GM19043 (cell line): ENCODE measurements around the gene MPND.
"Not testable (repeated sequence)": the region's sequence is repeated elsewhere in the genome, so short reads cannot be mapped to it uniquely, and the experiment has no call there.

ENCODE experiments used
- ATAC-seq: cut with Tn5 transposase; IDR thresholded peaks from one replicate; pipeline ENCODE4 v1.9.1; 2021; ENCODE audit warnings: low read depth; ENCODE audit not compliant: unreplicated experiment

Gene MPND

GRCh38 chr19:4345342-4346019 is 2.1 kb downstream of the MPND start:
- ATAC-seq, result no peak

- ATAC-seq, result no peak
Measured at GRCh38 chr19:4346020-4346383, 2.6 kb downstream of the MPND start.

GRCh38 chr19:4347521-4347920 is 4.2 kb downstream of the MPND start:
- ATAC-seq, result no peak

GRCh38 chr19:4349225-4349624 is 5.9 kb downstream of the MPND start:
- not testable (repeated sequence) for ATAC-seq

DNA sequence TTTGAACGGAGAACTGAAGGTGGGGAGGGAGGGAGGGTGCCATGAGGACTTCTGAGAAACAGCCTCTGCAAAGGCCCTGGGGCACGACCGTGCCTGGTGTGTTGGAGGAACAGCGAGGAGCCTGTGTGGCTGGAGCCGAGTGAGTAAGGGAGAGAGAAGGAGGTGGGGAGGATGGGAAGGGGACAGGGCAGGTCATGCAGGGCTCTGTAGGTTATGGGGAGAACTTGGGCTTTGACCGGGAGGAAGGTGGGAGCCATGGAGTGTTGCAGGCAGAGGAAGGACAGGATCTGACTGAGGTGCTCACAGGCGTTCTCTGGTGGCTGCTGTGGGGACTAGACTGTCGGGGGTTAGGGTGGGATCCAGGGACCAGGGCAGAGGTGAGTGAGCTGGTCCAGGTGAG is 6.7 kb downstream of the MPND start:
- ATAC-seq, result no peak

- no peak for ATAC-seq
Measured at GRCh38 chr19:4350726-4351125, 7.4 kb downstream of the MPND start.

GRCh38 chr19:4352701-4353121 is 9.3 kb downstream of the MPND start:
- no peak for ATAC-seq

- ATAC-seq, result no peak
Measured at GRCh38 chr19:4354282-4354681, 10.9 kb downstream of the MPND start.

DNA sequence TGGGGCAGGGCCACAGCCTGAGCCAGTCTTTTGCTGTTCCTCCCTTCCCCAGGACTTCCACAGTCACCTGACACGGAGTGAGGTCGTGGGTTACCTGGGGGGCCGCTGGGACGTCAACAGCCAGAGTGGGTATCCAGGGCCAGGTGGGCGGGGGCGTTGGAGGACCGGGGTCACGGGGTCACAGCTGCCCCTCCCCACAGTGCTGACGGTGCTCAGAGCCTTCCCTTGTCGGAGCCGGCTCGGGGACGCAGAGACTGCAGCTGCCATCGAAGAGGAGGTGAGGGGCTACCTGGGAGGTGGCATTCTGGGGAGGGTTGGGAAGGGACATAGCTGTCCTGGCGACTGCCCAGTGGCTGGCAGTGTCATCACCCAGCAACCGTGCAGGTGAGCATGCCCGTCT is 11.5 kb downstream of the MPND start:
- no peak for ATAC-seq

GRCh38 chr19:4357095-4357797 is 13.9 kb downstream of the MPND start:
- ATAC-seq, result no peak

- no peak for ATAC-seq
Measured at GRCh38 chr19:4357921-4358326, 14.6 kb downstream of the MPND start.

GRCh38 chr19:4358709-4359626 is 15.6 kb downstream of the MPND start:
- ATAC-seq, result no peak

DNA sequence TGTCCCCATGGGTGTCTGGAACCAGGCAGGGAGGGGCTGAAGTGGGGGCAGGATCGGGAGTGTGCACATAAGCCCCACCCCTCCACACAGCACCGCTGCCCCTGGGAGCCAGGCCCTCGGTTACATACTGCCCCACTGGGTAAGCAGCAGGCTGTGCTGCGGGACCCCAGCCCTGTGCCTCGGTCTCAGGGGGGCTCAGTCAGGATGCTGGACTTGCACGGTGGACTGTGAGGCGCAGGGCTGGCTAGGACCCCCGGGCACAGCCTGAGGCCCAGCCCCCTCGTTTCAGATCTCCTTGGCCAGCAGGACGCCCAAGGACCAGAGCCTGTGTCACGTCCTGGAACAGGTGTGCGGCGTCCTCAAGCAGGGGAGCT is 16.3 kb downstream of the MPND start:
- no peak for ATAC-seq

DNA sequence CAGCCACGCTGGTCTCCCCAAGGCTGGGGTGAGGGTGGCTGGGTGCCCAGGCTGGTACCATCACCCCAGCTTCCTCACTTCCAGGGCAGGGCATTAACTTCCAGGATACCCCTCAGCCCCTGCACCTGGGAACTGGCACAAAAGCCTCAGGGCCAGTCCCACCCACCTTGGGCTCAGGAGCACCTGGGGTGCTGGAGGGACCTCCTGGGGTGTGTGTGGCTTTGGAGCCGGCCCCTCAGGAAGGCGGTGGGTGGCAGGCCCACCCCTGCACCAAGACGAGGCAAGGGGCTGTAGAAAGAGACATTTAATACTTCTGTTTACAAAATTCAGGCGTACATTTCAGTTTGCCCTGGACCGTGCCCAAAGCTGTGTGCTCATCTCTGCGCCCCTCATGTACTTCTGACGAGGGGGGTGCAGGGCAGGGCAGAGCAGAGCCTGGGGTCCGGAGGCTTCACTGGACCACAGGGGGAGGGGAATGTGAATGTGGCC is 16.8 kb downstream of the MPND start:
- ATAC-seq, result no peak

- no peak for ATAC-seq
Measured at GRCh38 chr19:4360641-4361151, 17.3 kb downstream of the MPND start.

DNA sequence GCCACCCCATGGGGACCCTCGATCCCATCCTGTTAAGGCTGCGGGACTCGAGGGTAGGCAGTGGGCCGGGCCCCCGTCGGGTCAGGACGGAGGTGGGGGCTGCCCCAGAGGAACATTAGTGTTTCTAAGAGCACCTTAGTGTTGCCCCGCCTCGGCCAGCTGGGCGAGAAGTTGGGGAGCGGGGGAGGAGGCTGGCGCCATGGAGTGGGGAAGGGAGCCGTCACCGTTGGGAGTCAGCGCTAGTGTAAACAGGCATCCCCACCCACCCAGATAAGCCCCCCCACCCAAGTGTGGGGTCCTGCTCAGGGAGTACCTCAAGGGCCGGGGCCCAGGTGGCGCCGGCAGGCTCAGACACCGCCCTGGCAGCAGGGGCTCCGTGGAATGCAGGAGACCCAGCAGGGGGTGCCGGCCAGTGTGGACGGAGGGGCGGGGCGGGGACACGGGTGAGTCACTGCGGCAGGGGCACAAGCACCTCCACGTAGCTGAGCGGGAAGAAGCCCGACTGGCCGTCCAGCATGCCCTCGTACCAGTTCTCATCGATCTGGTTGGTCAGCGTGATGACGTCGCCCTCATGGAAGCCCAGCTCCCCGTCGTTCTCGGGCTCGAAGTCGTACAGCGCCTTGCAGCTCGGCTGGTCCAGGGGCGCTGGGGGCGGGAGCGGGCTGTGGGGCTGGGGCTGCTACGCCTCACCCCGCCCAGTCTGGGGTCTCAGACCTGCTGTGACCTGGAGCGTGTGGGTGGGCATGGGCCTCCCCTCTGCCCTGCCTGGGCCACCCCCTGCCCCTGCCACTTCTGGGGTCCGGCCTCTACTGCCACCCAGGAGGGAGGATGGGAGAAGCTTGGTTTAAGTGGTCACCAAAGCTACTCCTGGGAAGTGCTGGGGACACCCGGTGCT is 18.0 kb downstream of the MPND start:
- ATAC-seq, result no peak

GRCh38 chr19:4362101-4362828 is 18.9 kb downstream of the MPND start:
- ATAC-seq, result no peak

DNA sequence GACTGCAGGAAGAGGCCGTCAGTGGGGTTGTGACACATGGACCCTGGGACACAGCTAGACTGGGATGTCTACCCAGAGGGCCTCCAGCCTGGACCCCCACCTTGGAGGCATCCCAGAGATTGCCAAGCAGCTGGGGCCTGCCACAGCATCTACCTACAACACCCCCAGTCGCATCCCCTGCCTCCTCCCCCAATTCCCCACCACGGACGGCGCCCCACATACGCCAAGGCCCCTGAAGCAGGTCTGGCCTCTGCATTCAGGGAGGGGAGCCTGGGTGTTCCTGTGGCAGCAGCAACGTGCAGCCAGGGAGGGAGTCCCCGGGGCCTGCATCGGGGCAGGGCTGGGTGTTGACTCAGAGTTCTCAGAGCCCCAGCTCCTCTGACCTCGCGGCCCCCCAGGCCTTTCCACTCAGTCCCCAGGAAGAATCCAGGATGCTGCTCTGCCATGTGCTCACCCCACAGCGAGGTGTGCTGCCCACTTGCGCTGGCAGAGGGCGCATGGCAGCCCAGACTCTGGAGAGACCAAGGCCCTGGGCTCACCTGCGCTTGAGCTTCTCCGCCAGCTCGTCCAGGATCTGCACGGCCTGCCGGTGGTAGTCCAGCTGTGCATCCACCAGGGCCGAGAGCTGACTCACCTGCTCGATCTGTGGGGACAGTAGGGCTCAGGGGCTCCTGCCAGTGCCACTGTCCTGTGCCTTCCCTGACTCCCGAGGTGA is 19.6 kb downstream of the MPND start:
- ATAC-seq, result no peak
